SK-N-SH (cell line): ENCODE measurements around the gene HOXC6. TPM values are rescaled to one million over a fixed set of nuclear protein-coding genes. Genes with fewer than 3 reads are reported as not detected.
A peak's percentile ranks its signal among the peaks of the same experiment; 100 is the strongest.

Experiments
- CTCF ChIA-PET: fragments of 300-600, 350-600 bp; formaldehyde crosslinking; extraction: SDS; loops from one replicate; lab custom pipeline; 2021; lab: Yijun Ruan, JAX
- POLR2A ChIA-PET: fragments of 350-600 bp; sonication (Branson Sonifier 250); formaldehyde crosslinking; extraction: SDS; loops from one replicate; lab custom pipeline; 2020; ENCODE audit warnings: antibody characterized with exemption, inconsistent platforms; lab: Yijun Ruan, JAX
- DNase-seq: peaks from one replicate; pipeline ENCODE4 v3.0.0; 2012
- H2AFZ ChIP-seq: fragments of 200-600 bp; sonication (generic); 2 replicates; pipeline ENCODE4 v1.8.1; 2016; ENCODE audit warnings: antibody characterized with exemption, mild to moderate bottlenecking, low read depth
- H3F3A ChIP-seq: fragments of 200-600 bp; sonication (generic); replicated peaks from 2 replicates; pipeline ENCODE3; 2016; ENCODE audit warnings: antibody characterized with exemption, mild to moderate bottlenecking; ENCODE audit not compliant: insufficient read depth
- H3K27ac ChIP-seq, 2 experiments: fragments of 200-500 bp in 1 of 2; fragments of 200-600 bp in 1 of 2; sonication (Bioruptor generic) in 1 of 2; sonication (generic), shearing (Covaris generic) in 1 of 2; 2 replicates each; pipeline versions ENCODE4 v1.5.1 to v1.6.1; 2014 to 2016; ENCODE audit warnings: low read depth in 2 of 2, inconsistent platforms in 1 of 2, low read length in 1 of 2, mild to moderate bottlenecking in 1 of 2, mixed read lengths in 1 of 2
- H3K27me3 ChIP-seq: fragments of 200-600 bp; sonication (generic), shearing (Covaris generic); 2 replicates; pipeline ENCODE4 v1.6.1; 2016; ENCODE audit warnings: mixed run types; ENCODE audit not compliant: insufficient read depth
- H3K36me3 ChIP-seq, 2 experiments: fragments of 200-500 bp in 1 of 2; fragments of 200-600 bp in 1 of 2; sonication (Bioruptor generic) in 1 of 2; sonication (generic) in 1 of 2; replicated peaks in 1 of 2; 2 replicates each; pipeline versions ENCODE3 to v1.5.1; 2014 to 2016; ENCODE audit warnings: low read length in 1 of 2, mild to moderate bottlenecking in 1 of 2; ENCODE audit not compliant: insufficient read depth in 2 of 2, control insufficient read depth in 1 of 2
- H3K4me1 ChIP-seq, 2 experiments: fragments of 200-500 bp in 1 of 2; fragments of 200-600 bp in 1 of 2; sonication (Bioruptor generic) in 1 of 2; sonication (generic), shearing (Covaris generic) in 1 of 2; 2 replicates each; pipeline versions ENCODE4 v1.5.1 to v1.6.1; 2014 to 2016; ENCODE audit warnings: low read depth in 1 of 2, low read length in 1 of 2, mixed run types in 1 of 2; ENCODE audit not compliant: insufficient read depth in 2 of 2, control insufficient read depth in 1 of 2
- H3K4me2 ChIP-seq: fragments of 200-600 bp; sonication (generic), shearing (Covaris generic); 2 replicates; pipeline ENCODE4 v1.6.1; 2017; ENCODE audit warnings: mixed run types
- H3K4me3 ChIP-seq, 2 experiments: fragments of 200-500 bp in 1 of 2; fragments of 200-600 bp in 1 of 2; sonication (Bioruptor generic) in 1 of 2; sonication (generic), shearing (Covaris generic) in 1 of 2; 2 replicates each; pipeline versions ENCODE4 v1.5.1 to v1.8.1; 2014 to 2016; ENCODE audit warnings: low read depth in 2 of 2, inconsistent platforms in 1 of 2, low read length in 1 of 2, mild to moderate bottlenecking in 1 of 2, mixed read lengths in 1 of 2, moderate library complexity in 1 of 2
- H3K79me2 ChIP-seq: fragments of 200-600 bp; sonication (generic); 2 replicates; pipeline ENCODE4 v1.8.1; 2017; ENCODE audit warnings: mild to moderate bottlenecking; ENCODE audit not compliant: insufficient read depth
- H3K9ac ChIP-seq: fragments of 200-600 bp; sonication (generic); 2 replicates; pipeline ENCODE4 v1.6.1; 2017; ENCODE audit warnings: mixed run types
- H3K9me2 ChIP-seq: fragments of 200-600 bp; sonication (generic); 2 replicates; pipeline ENCODE4 v1.6.1; 2017; ENCODE audit warnings: mixed run types
- H3K9me3 ChIP-seq: fragments of 200-600 bp; sonication (generic); 2 replicates; pipeline ENCODE4 v1.6.1; 2017; ENCODE audit warnings: mixed run types, mild to moderate bottlenecking, moderate library complexity
- H4K20me1 ChIP-seq: fragments of 200-600 bp; sonication (generic); 2 replicates; pipeline ENCODE4 v1.6.1; 2017; ENCODE audit warnings: mild to moderate bottlenecking, mixed run types; ENCODE audit not compliant: insufficient read depth
- CTCF ChIP-seq: fragments of 200-600 bp; sonication (generic); IDR thresholded peaks from 2 replicates; pipeline ENCODE4 v1.6.1; 2017; ENCODE audit warnings: antibody characterized with exemption, mild to moderate bottlenecking, moderate library complexity
- ELF1 ChIP-seq: IDR thresholded peaks from 2 replicates; pipeline ENCODE4 v1.4.0; 2012
- EZH2phosphoT487 ChIP-seq: fragments of 200-600 bp; sonication (generic); IDR thresholded peaks from 2 replicates; pipeline ENCODE4 v1.6.1; 2017; ENCODE audit warnings: low read depth, mixed run types, mild to moderate bottlenecking, antibody characterized with exemption, moderate library complexity, borderline replicate concordance
- FOXJ3 ChIP-seq: sonication (generic); formaldehyde crosslinking; IDR thresholded peaks from 2 replicates; pipeline ENCODE4 v1.5.1; 2020; ENCODE audit warnings: mild to moderate bottlenecking, missing genetic modification reagents
- FOXM1 ChIP-seq: IDR thresholded peaks from 2 replicates; pipeline ENCODE4 v1.4.0; 2012; ENCODE audit warnings: low read depth, mild to moderate bottlenecking
- IRF3 ChIP-seq: fragments of 150-350 bp; IDR thresholded peaks from 2 replicates; pipeline ENCODE4 v1.6.1; 2016; ENCODE audit warnings: mild to moderate bottlenecking, low read depth, low read length
- JUND ChIP-seq: IDR thresholded peaks from 2 replicates; pipeline ENCODE4 v1.4.0; 2012
- MXI1 ChIP-seq: IDR thresholded peaks from 2 replicates; pipeline ENCODE4 v1.6.1; 2012; ENCODE audit warnings: mild to moderate bottlenecking, low read depth, low read length, improper control_type of control experiment
- NFIC ChIP-seq: IDR thresholded peaks from 2 replicates; pipeline ENCODE4 v1.4.0; 2012; ENCODE audit warnings: borderline replicate concordance
- NRF1 ChIP-seq: IDR thresholded peaks from 2 replicates; pipeline ENCODE4 v1.6.1; 2012; ENCODE audit warnings: low read depth, mild to moderate bottlenecking, low read length
- TEAD4 ChIP-seq: IDR thresholded peaks from 2 replicates; pipeline ENCODE4 v1.4.0; 2012; ENCODE audit warnings: mild to moderate bottlenecking, borderline replicate concordance; ENCODE audit not compliant: insufficient read depth
- USF1 ChIP-seq: IDR thresholded peaks from 2 replicates; pipeline ENCODE4 v1.4.0; 2012; ENCODE audit warnings: low read depth, borderline replicate concordance
- YY1 ChIP-seq: IDR thresholded peaks from 2 replicates; pipeline ENCODE4 v1.4.0; 2012; ENCODE audit warnings: low read depth, mild to moderate bottlenecking
- ZBTB33 ChIP-seq: IDR thresholded peaks from 2 replicates; pipeline ENCODE4 v1.4.0; 2012; ENCODE audit warnings: low read depth, borderline replicate concordance
- WGBS: methylation state at CpG from one replicate; pipeline ENCODE4 v1.1.6; 2017; ENCODE audit warnings: low lambda C conversion rate; 5-methylcytosine and 5-hydroxymethylcytosine counted together
- polyA plus RNA-seq, 3 experiments: library from polyadenylated mRNA; depleted of rRNA; stranded (reverse); fragments of >200 nt; gene quantifications; 2 replicates each; pipeline ENCODE4 v1.2.3, GENCODE V29; 2012

Gene HOXC6
- polyA plus RNA-seq, 1 of the 3 experiments (the other 2 are of a cell fraction): 9.1 TPM

GRCh38 chr12:53992377-53992889 is 35.8 kb upstream of the HOXC6 start:
- no peak overlapping the region for H3K4me2 ChIP-seq
- no peaks in the 10 kb centered on the region for H4K20me1 ChIP-seq
- POLR2A ChIA-PET: no interaction called here
- DNase-seq: no peak
- H3K79me2 ChIP-seq: no peaks in the 10 kb centered on the region
- no peak for TF ChIP-seq YY1
- TF ChIP-seq ELF1: no peak
- TF ChIP-seq JUND: no peak
- TF ChIP-seq NRF1: no peak
- no peak for TF ChIP-seq TEAD4
- TF ChIP-seq, all 33 proteins: peak for 0
- H3K36me3 ChIP-seq: no peaks in the 10 kb centered on the region
- H2AFZ ChIP-seq: no peak overlapping the region
- H3K9me2 ChIP-seq: no peaks in the 10 kb centered on the region
- H3K4me1 ChIP-seq: peaks cover 0 to 4% of the 10 kb centered on the region in 2 experiments; a peak in 2 of 4 replicates
- no peak overlapping the region for H3K4me3 ChIP-seq
- H3K27ac ChIP-seq: no peak overlapping the region
- WGBS: 52% methylated on average over 7 of the region's 7 CpGs
- H3K9me3 ChIP-seq: no peaks in the 10 kb centered on the region
- H3F3A ChIP-seq: peaks cover 5% of the 10 kb centered on the region
- H3K9ac ChIP-seq: no peak overlapping the region
- CTCF ChIA-PET: interaction anchor here (0.9 to 12.8 kb wide), 17 partner anchors 8 to 407 kb away, joined by 3 to 194 read pairs (median 6); partner anchors contain the start of genes HOTAIR, HOXC10, HOXC11 and HOXC5
- H3K27me3 ChIP-seq: peaks cover 88% of the 10 kb centered on the region

- Histone ChIP-seq H3K27me3 (peaks cover 88% of the 10 kb centered on the region), H3K4me2 (no peak overlapping the region), H3K4me1 (peaks cover 0 to 4% of the 10 kb centered on the region in 2 experiments; a peak in 2 of 4 replicates), H4K20me1 (no peaks in the 10 kb centered on the region), H3K79me2 (no peaks in the 10 kb centered on the region), H3K27ac (no peak overlapping the region), H3K4me3 (no peak overlapping the region), H3K9me3 (no peaks in the 10 kb centered on the region), H3F3A (peaks cover 5% of the 10 kb centered on the region), H3K9ac (no peak overlapping the region), H2AFZ (no peak overlapping the region), H3K9me2 (no peaks in the 10 kb centered on the region), H3K36me3 (no peaks in the 10 kb centered on the region)
- peak; percentile 61; the same call in 1 of the 2 replicates for TF ChIP-seq EZH2phosphoT487
- TF ChIP-seq USF1: no peak
- ChIA-PET POLR2A (interaction anchor here (0.6 kb wide), 1 partner anchor 322 kb away, joined by 5 read pairs; no protein-coding TSS in a partner anchor), CTCF (interaction anchor here (0.8 to 24.5 kb wide), 11 partner anchors 9 to 247 kb away, joined by 3 to 568 read pairs (median 5); partner anchors contain the start of genes HOXC10, HOXC5 and SMUG1)
- WGBS: 60% methylated on average over 18 of the region's 18 CpGs
- DNase-seq: no peak
These were observed 34.9 kb upstream of the HOXC6 start for GRCh38 chr12:53993162-53994008.

GRCh38 chr12:53994009-53994263 is 34.3 kb upstream of the HOXC6 start:
- H3K79me2 ChIP-seq: no peaks in the 10 kb centered on the region
- H4K20me1 ChIP-seq: no peaks in the 10 kb centered on the region
- H3F3A ChIP-seq: peaks cover 5% of the 10 kb centered on the region
- no peak overlapping the region for H3K4me2 ChIP-seq
- WGBS: 27% methylated on average over 14 of the region's 19 CpGs
- no peak for DNase-seq
- peaks cover 0 to 6% of the 10 kb centered on the region in 2 experiments; a peak in 2 of 4 replicates for H3K4me1 ChIP-seq
- H3K9ac ChIP-seq: no peak overlapping the region
- H3K9me2 ChIP-seq: no peaks in the 10 kb centered on the region
- H2AFZ ChIP-seq: no peak overlapping the region
- CTCF ChIA-PET: interaction anchor here (1.4 to 24.5 kb wide), 7 partner anchors 7 to 221 kb away, joined by 3 to 568 read pairs (median 188); partner anchors contain the start of genes HOXC10 and SMUG1
- H3K9me3 ChIP-seq: no peaks in the 10 kb centered on the region
- no peak overlapping the region for H3K27ac ChIP-seq
- POLR2A ChIA-PET: interaction anchor here (0.6 kb wide), 1 partner anchor 322 kb away, joined by 5 read pairs; no protein-coding TSS in a partner anchor
- H3K4me3 ChIP-seq: no peak overlapping the region
- H3K36me3 ChIP-seq: no peaks in the 10 kb centered on the region
- H3K27me3 ChIP-seq: peaks cover 86% of the 10 kb centered on the region
- no peak for TF ChIP-seq IRF3
- no peak for TF ChIP-seq NFIC
- no peak for TF ChIP-seq NRF1
- TF ChIP-seq MXI1: no peak
- TF ChIP-seq EZH2phosphoT487: no peak
- TF ChIP-seq CTCF: no peak
- TF ChIP-seq FOXM1: no peak
- no peak for TF ChIP-seq ZBTB33
- TF ChIP-seq FOXJ3 (CRISPR knock-in tag): no peak
